HG02943 (cell line): Measurements from ENCODE around the gene HSPA1A.
"Not testable (repeated sequence)": the region's sequence is repeated elsewhere in the genome, so short reads cannot be mapped to it uniquely, and the experiment has no call there.

Source experiments
- ATAC-seq: cut with Tn5 transposase; IDR thresholded peaks from one replicate; pipeline ENCODE4 v1.9.1; 2021; ENCODE audit warnings: mild to moderate bottlenecking, low read depth, moderate library complexity; ENCODE audit not compliant: unreplicated experiment

HSPA1A gene

GRCh38 chr6:31831350-31832215 is 16.2 kb downstream of the HSPA1A start:
- no peak for ATAC-seq

DNA sequence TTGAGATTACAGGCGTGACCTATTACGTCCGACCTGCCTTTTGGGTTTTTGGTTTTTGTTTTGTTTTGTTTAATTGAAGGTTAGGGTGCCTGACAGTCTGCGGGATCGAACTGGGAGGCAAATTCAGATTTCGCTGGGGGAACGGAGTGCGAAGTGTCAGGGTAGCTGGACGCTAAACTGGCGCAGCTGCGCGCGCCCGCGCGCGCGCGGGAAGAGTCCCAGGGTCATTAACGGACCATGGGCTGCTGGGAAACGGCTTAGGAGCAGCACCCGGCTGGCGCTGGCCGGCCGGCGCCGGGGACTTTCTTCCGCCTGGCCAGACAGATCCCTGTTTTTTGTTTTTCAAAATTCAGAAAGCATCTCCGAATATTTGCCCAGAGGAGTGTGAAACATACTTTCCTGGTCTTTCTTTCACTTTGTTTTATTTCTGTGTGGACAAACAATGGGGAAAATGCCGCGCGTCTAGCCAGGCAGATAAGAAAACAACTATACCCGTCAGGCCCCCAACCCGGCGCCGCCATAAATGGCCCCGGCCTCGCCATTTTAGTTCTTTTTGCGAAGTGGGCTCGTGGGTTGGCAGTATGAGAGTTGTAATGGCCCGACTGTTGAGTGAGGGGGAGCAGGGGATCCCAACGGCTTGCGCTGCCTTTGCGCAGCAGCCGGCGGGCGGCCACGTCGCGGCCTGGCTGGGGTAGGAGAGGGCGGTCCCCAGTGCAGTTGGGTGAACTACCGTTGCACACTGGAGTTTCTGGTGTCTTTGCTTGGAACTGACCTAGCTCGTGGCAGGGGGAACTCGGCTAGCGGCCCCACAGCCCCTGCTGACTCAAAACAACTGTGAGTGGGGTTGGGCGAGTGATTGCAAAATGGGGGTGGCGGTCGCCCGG is 19.3 kb downstream of the HSPA1A start:
- no peak for ATAC-seq

DNA sequence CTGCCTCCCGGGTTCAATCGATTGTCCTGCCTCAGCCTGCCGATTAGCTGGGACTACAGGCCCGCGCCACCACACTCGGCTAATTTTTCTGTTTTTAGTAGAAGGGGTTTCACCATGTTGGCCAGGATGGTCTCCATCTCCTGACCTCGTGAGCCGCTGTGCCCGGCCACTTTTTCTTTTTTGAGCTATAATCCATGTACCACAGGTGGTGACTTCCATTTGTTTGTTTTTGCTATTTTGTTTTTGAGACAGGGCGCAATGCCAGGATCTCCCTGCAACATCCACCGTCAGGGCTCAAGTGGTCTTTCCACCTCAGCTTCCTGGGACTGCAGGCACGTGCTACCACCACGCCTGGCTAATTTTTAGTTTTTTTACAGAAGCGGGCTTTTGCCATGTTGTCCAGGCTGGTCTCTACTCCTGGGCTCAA is 20.7 kb downstream of the HSPA1A start:
- no peak for ATAC-seq

GRCh38 chr6:31836474-31837368 is 21.4 kb downstream of the HSPA1A start:
- ATAC-seq: no peak

- ATAC-seq: no peak
These were observed 22.2 kb downstream of the HSPA1A start for GRCh38 chr6:31837369-31838113.

GRCh38 chr6:31838114-31838553 is 22.8 kb downstream of the HSPA1A start:
- not testable (repeated sequence) for ATAC-seq

GRCh38 chr6:31838968-31839367 is 23.6 kb downstream of the HSPA1A start:
- ATAC-seq: no peak

GRCh38 chr6:31839779-31840126 is 24.4 kb downstream of the HSPA1A start:
- not testable (repeated sequence) for ATAC-seq

- ATAC-seq: no peak
These were observed 26.7 kb downstream of the HSPA1A start for GRCh38 chr6:31842053-31842452.

- ATAC-seq: no peak
These were observed 29.2 kb downstream of the HSPA1A start for GRCh38 chr6:31844507-31844906.

DNA sequence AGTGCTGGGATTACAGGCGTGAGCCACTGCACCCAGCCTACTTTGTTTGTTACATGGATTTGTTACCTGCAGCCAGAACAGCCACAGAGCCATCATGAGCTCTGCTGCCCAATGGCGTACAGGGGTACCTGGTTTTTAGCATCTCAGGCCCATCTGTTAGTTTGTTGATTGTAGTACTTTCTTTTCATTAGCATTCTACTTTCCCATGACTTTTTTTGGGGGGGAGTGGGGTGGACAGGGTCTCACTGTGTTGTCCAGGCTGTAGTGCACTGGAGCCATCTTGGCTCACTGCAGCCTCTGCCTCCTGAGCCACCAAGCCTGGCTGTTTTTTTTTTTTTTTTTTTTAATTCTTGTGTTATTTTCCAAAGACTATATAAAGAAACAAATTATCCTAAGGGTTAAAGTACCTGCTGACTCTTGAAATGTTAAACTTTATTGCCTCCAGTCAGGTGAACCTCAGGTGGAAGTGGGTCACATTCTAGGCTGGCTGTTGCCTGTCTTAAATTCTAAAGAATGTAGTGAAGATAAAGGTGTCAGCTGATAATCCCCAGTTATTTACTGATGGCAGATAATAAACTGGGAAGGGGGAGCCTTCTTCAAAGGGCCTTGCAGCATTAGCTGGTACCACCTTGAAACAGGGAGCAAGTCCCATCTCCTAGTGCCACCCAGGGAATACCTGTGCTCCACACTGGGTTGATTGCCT is 32.1 kb downstream of the HSPA1A start:
- no peak for ATAC-seq

DNA sequence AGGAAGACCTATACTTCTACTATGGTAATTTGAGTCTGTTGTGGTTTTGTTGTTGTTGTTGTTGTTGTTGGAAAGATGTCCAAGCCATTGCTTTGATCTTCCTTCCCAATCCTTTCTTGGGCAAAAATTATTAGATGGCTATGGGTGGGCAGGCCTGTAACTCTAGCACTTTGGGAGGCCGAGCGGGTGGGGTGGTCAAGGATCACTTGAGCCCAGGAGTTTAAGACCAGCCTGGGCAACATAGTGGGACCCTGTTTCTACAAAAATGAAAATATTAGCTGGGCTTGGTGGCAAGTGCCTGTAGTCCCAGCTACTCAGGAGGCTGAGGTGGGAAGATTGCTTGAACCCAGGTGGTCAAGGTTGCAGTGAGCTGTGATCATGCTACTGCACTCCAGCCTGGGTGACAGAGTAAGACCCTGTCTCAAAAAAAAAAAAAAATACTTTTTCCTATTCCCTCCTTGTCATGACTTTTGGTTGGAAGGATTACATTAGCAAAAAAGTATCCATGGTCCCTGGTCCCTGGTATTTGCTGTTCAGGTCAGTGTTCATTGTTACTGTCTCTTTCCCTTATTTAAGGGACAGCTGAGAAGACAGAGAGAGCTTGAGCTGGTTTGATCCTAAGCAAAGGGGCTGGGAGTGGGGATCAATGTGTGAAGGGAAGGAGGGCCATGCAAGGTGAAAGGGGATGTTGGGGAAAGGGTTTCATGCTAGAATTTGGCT is 35.6 kb downstream of the HSPA1A start:
- no peak for ATAC-seq

GRCh38 chr6:31851485-31851832 is 36.1 kb downstream of the HSPA1A start:
- no peak for ATAC-seq

GRCh38 chr6:31851980-31852718 is 36.8 kb downstream of the HSPA1A start:
- ATAC-seq: not testable (repeated sequence)

- not testable (repeated sequence) for ATAC-seq
These were observed 42.4 kb downstream of the HSPA1A start for GRCh38 chr6:31857774-31858173.

DNA sequence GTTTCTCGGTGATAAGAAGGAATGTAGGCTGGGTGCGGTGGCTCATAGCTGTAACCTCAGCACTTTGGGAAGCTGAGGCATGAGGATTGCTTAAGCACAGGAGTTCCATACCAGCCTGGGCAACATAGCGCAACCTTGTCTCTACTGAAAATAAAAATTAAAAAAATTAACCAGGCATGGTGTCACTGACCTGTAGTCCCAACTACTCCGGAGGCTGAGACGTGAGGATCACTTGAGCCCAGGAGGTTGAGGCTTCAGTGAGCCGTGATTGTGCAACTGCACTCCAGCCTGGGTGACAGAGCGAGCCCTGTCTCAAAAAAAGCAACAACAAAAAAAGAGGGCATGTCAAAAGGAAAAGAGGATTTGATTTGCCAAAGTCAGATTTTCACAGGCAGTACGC is 43.4 kb downstream of the HSPA1A start:
- no peak for ATAC-seq

- ATAC-seq: no peak
These were observed 44.6 kb downstream of the HSPA1A start for GRCh38 chr6:31859923-31860322.

DNA sequence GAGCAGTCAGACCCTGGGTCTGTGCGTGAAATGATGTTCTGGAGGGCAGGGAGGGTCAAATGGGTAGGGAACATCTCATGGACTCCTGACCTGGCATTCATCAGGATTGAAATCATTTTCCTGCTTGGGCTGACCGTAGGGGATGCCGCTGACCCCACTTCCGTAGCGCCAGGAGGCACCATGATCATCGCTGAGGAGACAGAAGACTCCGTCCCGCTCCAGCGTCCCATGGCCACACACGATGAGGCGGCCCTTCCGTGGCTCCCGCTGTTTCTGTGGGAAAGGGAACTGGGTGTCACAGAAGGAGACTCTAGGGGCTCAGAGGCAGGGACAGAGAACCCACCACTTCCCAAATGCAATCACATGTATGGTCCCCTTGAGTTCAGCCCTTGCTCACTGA is 45.0 kb downstream of the HSPA1A start:
- no peak for ATAC-seq
